ENCODE measurements around the gene MRPL2. TPM values are rescaled to one million over a fixed set of nuclear protein-coding genes. Genes with fewer than 3 reads are reported as not detected.
A peak's percentile ranks its signal among the peaks of the same experiment; 100 is the strongest.

Gene MRPL2
- total RNA-seq, 1 donor from 2014 or later, result 38.6 TPM

- no peak for TF ChIP-seq CTCF (IDR thresholded peaks at IDR 0.05; ENCODE audit: insufficient read depth, low read length, poor library complexity, severe bottlenecking)
- H3K27me3 ChIP-seq (ENCODE audit: control insufficient read depth, insufficient read depth, low read length), result no peaks in the 10 kb centered on the region
- peaks cover 6% of the 10 kb centered on the region for H3K36me3 ChIP-seq (ENCODE audit: control insufficient read depth, insufficient read depth, low read length)
- DNase-seq (ENCODE audit: low read depth), result no peak
- H3K4me3 ChIP-seq (ENCODE audit: low read depth, low read length), result no peak overlapping the region
Observed at GRCh38 chr6:43026365-43026764, 32.9 kb downstream of the MRPL2 start.

- Histone ChIP-seq H3K27me3 (ENCODE audit: control insufficient read depth, insufficient read depth, low read length) (no peaks in the 10 kb centered on the region), H3K36me3 (ENCODE audit: control insufficient read depth, insufficient read depth, low read length) (peaks cover 2% of the 10 kb centered on the region), H3K4me3 (ENCODE audit: low read depth, low read length) (no peak overlapping the region)
- no peak for DNase-seq (ENCODE audit: low read depth)
- no peak for TF ChIP-seq CTCF (IDR thresholded peaks at IDR 0.05; ENCODE audit: insufficient read depth, low read length, poor library complexity, severe bottlenecking)
Observed at GRCh38 chr6:43024436-43024835, 34.8 kb downstream of the MRPL2 start.

- Histone ChIP-seq H3K27me3 (ENCODE audit: control insufficient read depth, insufficient read depth, low read length) (no peaks in the 10 kb centered on the region), H3K4me3 (ENCODE audit: low read depth, low read length) (peak within 1 kb of the TSS; percentile 89), H3K36me3 (ENCODE audit: control insufficient read depth, insufficient read depth, low read length) (peaks cover 3% of the 10 kb centered on the region)
- DNase-seq (ENCODE audit: low read depth), result peak; percentile 19
- TF ChIP-seq CTCF (IDR thresholded peaks at IDR 0.05; ENCODE audit: insufficient read depth, low read length, poor library complexity, severe bottlenecking), result no peak
Observed at GRCh38 chr6:43021270-43022047, 37.8 kb downstream of the MRPL2 start, which contains the start of gene RRP36. Gene RRP36, plus strand, starts transcription at chr6:43021623. Its CDS starts 32 bp downstream, at chr6:43021655.

- peak overlapping the region; percentile 89 for H3K4me3 ChIP-seq (ENCODE audit: low read depth, low read length)
- DNase-seq (ENCODE audit: low read depth), result no peak
- peaks cover 3% of the 10 kb centered on the region for H3K36me3 ChIP-seq (ENCODE audit: control insufficient read depth, insufficient read depth, low read length)
- no peak for TF ChIP-seq CTCF (IDR thresholded peaks at IDR 0.05; ENCODE audit: insufficient read depth, low read length, poor library complexity, severe bottlenecking)
- H3K27me3 ChIP-seq (ENCODE audit: control insufficient read depth, insufficient read depth, low read length), result no peaks in the 10 kb centered on the region
Observed at GRCh38 chr6:43020847-43021246, 38.4 kb downstream of the MRPL2 start.

- Histone ChIP-seq H3K27me3 (ENCODE audit: control insufficient read depth, insufficient read depth, low read length) (no peaks in the 10 kb centered on the region), H3K4me3 (ENCODE audit: low read depth, low read length) (no peak overlapping the region), H3K36me3 (ENCODE audit: control insufficient read depth, insufficient read depth, low read length) (peaks cover 3% of the 10 kb centered on the region)
- no peak for DNase-seq (ENCODE audit: low read depth)
- TF ChIP-seq CTCF (IDR thresholded peaks at IDR 0.05; ENCODE audit: insufficient read depth, low read length, poor library complexity, severe bottlenecking), result no peak
Observed at GRCh38 chr6:43020052-43020705, 39.1 kb downstream of the MRPL2 start.
